ENCODE measurements around the gene RABGAP1. TPM values are rescaled to one million over a fixed set of nuclear protein-coding genes. Genes with fewer than 3 reads are reported as not detected.

The RABGAP1 gene
- total RNA-seq, 1 donor from 2014 or later: 60.2 TPM

DNA sequence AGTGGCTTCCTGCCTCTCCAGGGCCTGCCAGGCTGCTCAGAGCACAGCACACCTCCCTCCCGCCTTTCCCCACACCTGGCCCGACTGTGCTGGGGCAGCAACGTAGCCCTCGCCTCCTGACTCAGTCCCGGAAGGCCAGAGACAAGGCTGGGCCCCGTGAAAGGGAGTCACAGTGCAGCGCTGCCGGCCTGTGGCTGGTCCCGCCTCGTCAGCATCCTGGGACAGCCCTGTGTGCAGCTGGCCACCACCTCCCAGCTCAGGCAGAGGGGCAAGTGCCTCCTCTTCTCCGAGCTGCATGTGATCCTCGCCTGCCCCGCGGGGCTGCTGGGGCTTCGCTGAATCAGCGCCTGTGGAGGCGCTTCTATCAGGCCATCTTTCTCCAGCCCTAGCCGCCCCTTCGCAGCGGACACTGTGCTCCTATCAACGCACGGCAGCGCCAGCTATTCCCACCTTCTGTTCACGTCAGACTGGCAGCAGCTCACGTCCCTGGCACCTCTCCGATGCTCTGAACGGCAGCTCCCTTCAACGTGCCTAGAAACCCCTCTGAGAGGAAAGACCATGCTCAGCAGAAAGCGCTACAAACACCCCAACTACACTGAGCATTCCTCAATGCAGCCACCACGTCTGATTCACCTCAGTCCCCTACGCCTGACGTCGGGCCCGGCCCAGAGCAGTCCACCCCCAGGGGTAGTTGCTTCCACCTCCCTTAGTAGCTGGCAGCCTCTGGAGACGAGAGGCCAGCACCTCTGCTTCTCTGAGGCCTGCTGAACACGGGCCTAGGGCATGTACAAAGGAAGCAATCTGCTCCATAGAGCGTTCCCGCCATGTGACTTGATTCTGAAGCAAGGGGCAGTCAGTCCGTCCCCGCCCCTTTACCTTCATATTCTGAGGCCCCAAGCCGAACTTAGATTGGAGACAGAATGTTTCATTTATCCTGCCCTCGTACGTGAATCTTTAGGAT, 171.5 kb downstream of the RABGAP1 start:
- DNase-seq (ENCODE audit: extremely low spot score in 2 of 2): no peak
- TF ChIP-seq, protein P1, sequence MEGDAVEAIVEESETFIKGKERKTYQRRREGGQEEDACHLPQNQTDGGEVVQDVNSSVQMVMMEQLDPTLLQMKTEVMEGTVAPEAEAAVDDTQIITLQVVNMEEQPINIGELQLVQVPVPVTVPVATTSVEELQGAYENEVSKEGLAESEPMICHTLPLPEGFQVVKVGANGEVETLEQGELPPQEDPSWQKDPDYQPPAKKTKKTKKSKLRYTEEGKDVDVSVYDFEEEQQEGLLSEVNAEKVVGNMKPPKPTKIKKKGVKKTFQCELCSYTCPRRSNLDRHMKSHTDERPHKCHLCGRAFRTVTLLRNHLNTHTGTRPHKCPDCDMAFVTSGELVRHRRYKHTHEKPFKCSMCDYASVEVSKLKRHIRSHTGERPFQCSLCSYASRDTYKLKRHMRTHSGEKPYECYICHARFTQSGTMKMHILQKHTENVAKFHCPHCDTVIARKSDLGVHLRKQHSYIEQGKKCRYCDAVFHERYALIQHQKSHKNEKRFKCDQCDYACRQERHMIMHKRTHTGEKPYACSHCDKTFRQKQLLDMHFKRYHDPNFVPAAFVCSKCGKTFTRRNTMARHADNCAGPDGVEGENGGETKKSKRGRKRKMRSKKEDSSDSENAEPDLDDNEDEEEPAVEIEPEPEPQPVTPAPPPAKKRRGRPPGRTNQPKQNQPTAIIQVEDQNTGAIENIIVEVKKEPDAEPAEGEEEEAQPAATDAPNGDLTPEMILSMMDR (IDR thresholded peaks at IDR 0.05): no peak
- TF ChIP-seq POLR2A (IDR thresholded peaks at IDR 0.05) (no peak), POLR2AphosphoS5 (IDR thresholded peaks at IDR 0.05; ENCODE audit: insufficient read depth in 1 of 2, low read depth in 1 of 2) (no peak)
- no peak overlapping the region for H3K27ac ChIP-seq

GRCh38 chr9:123113185-123113584, 172.4 kb downstream of the RABGAP1 start:
- TF ChIP-seq POLR2A (IDR thresholded peaks at IDR 0.05) (no peak), POLR2AphosphoS5 (IDR thresholded peaks at IDR 0.05; ENCODE audit: insufficient read depth in 1 of 2, low read depth in 1 of 2) (no peak)
- TF ChIP-seq, protein P1 (IDR thresholded peaks at IDR 0.05): no peak
- intact Hi-C loops (cut with DNase I): no loop called here
- H3K27ac ChIP-seq: no peak overlapping the region
- no peak for DNase-seq (ENCODE audit: extremely low spot score in 2 of 2)
- H3K9me3 ChIP-seq: no peaks in the 10 kb centered on the region
- no peaks in the 10 kb centered on the region for H3K4me1 ChIP-seq
- peaks cover 0 to 18% of the 10 kb centered on the region in 2 donors for H3K36me3 ChIP-seq
- no peaks in the 10 kb centered on the region for H3K27me3 ChIP-seq
- no peak overlapping the region for H3K4me3 ChIP-seq

More for the DNA sequence above, 171.5 kb downstream of the RABGAP1 start:
- peaks cover 0 to 21% of the 10 kb centered on the region in 2 donors for H3K36me3 ChIP-seq
- no peaks in the 10 kb centered on the region for H3K4me1 ChIP-seq
- intact Hi-C loops (cut with DNase I): no loop called here
- no peaks in the 10 kb centered on the region for H3K9me3 ChIP-seq
- no peak overlapping the region for H3K4me3 ChIP-seq
- H3K27me3 ChIP-seq: no peaks in the 10 kb centered on the region

- DNase-seq (ENCODE audit: extremely low spot score in 2 of 2): no peak
- H3K27me3 ChIP-seq: no peaks in the 10 kb centered on the region
- no peak for TF ChIP-seq POLR2AphosphoS5 (IDR thresholded peaks at IDR 0.05; ENCODE audit: insufficient read depth in 1 of 2, low read depth in 1 of 2)
- TF ChIP-seq, protein P1 (IDR thresholded peaks at IDR 0.05): no peak
- no peak for TF ChIP-seq POLR2A (IDR thresholded peaks at IDR 0.05)
- no peak overlapping the region for H3K27ac ChIP-seq
- no peaks in the 10 kb centered on the region for H3K4me1 ChIP-seq
- H3K9me3 ChIP-seq: no peaks in the 10 kb centered on the region
- no peak overlapping the region for H3K4me3 ChIP-seq
- no peaks in the 10 kb centered on the region for H3K36me3 ChIP-seq
- intact Hi-C loops (cut with DNase I): no loop called here
Observed at GRCh38 chr9:123115146-123115913, 174.5 kb downstream of the RABGAP1 start.

GRCh38 chr9:123116036-123116435, 175.2 kb downstream of the RABGAP1 start:
- Histone ChIP-seq H3K4me1 (no peaks in the 10 kb centered on the region), H3K9me3 (no peaks in the 10 kb centered on the region), H3K27me3 (no peaks in the 10 kb centered on the region), H3K4me3 (no peak overlapping the region), H3K36me3 (no peaks in the 10 kb centered on the region), H3K27ac (no peak overlapping the region)
- intact Hi-C loops (cut with DNase I): no loop called here
- no peak for TF ChIP-seq POLR2A (IDR thresholded peaks at IDR 0.05)
- TF ChIP-seq, protein P1 (IDR thresholded peaks at IDR 0.05): no peak
- TF ChIP-seq POLR2AphosphoS5 (IDR thresholded peaks at IDR 0.05; ENCODE audit: insufficient read depth in 1 of 2, low read depth in 1 of 2): no peak
- no peak for DNase-seq (ENCODE audit: extremely low spot score in 2 of 2)

Data from vagina (tissue), 2 donors.